Panc1 (cell line): ENCODE data around the gene RNF8.

ENCODE experiments used
- REST ChIP-seq, 2 experiments: IDR thresholded peaks; 2 replicates each; pipeline ENCODE4 v1.6.1; 2011 to 2012; ENCODE audit warnings: low read depth in 2 of 2, control low read depth in 1 of 2, low read length in 1 of 2, mild to moderate bottlenecking in 1 of 2, moderate library complexity in 1 of 2; ENCODE audit not compliant: insufficient read depth in 1 of 2
- TF ChIP-seq, protein P1 (sequence below): fragments of 450-650 bp; IDR thresholded peaks from 2 replicates; pipeline ENCODE4 v1.5.1; 2017; ENCODE audit warnings: mild to moderate bottlenecking

DNA sequence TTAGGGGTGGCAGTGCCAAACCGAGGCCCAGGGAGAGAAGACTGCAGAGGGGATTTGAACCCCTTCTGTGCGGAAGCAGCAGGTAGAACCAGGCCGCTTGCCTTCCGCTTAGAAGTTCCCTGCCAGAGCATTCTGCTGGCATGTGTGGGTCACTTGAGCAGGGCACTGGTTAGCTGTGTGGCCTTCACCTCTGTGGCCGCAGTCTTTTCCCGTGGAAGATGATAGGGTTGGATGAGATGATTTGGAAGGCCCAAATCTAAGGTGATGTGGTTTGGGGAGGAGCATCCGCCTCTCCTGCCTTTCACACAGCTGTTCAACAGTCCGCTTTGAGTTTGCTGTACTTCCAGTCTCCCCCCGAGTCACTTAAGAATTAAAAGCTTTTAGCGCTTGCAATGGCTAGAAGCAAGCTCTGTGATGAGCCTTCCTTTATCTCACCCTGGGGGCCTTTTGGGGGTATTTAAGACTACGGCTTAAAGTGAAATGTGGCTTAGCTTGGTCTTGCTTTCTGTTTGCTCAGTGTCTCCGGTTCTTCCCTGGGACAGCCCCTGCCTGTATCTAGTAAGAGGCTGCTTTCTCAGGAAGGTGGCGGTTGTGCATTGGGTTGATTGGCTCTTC lies 80.0 kb downstream of the RNF8 start:
- TF ChIP-seq, protein P1, sequence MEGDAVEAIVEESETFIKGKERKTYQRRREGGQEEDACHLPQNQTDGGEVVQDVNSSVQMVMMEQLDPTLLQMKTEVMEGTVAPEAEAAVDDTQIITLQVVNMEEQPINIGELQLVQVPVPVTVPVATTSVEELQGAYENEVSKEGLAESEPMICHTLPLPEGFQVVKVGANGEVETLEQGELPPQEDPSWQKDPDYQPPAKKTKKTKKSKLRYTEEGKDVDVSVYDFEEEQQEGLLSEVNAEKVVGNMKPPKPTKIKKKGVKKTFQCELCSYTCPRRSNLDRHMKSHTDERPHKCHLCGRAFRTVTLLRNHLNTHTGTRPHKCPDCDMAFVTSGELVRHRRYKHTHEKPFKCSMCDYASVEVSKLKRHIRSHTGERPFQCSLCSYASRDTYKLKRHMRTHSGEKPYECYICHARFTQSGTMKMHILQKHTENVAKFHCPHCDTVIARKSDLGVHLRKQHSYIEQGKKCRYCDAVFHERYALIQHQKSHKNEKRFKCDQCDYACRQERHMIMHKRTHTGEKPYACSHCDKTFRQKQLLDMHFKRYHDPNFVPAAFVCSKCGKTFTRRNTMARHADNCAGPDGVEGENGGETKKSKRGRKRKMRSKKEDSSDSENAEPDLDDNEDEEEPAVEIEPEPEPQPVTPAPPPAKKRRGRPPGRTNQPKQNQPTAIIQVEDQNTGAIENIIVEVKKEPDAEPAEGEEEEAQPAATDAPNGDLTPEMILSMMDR: no peak
- TF ChIP-seq REST (IDR thresholded peaks at IDR 0.05; ENCODE audit: insufficient read depth in 1 of 2, low read depth in 2 of 2, low read length in 1 of 2): no peak
